Right ventricle myocardium superior (tissue), 1 donor: ENCODE data around the gene ODC1. TPM values are rescaled to one million over a fixed set of nuclear protein-coding genes. Genes with fewer than 3 reads are reported as not detected.
"Not testable (repeated sequence)": the region's sequence is repeated elsewhere in the genome, so short reads cannot be mapped to it uniquely, and the experiment has no call there.

ENCODE experiments used
- ATAC-seq: fragments of 200-7000 bp; cut with Tn5 transposase; one replicate; pipeline ENCODE4 v1.9.1; 2020; ENCODE audit warnings: mild to moderate bottlenecking; ENCODE audit not compliant: poor library complexity
- DNase-seq: peaks from one replicate; pipeline ENCODE4 v3.0.0-alpha.2; 2020
- intact Hi-C: fragments of 100-400 bp; cut with DNase I; formaldehyde crosslinking; loops from one replicate; pipeline ENCODE4 v1.11.2; 2022
- long read RNA-seq: library from polyadenylated mRNA; unstranded; transcript quantifications from one replicate; pipeline ENCODE4 v2.0.0, GENCODE V29; 2021
- total RNA-seq: library from RNA; stranded (reverse); fragmentation: NEBNext Ultra II Directional; extraction: Animal tissue kit (Norgen Biotek cat#: 25700); gene quantifications from one replicate; pipeline ENCODE4 v1.2.1, GENCODE V29; 2021
- donor health status: DM: no; HTN: yes; CAD: no; lungs with severe emphysema.

Gene ODC1
- total RNA-seq = 33.2 TPM
- long read RNA-seq, transcript ODC1-201 (12 exons, 2,653 nt) = major isoform, 243 of 256 reads
- long read RNA-seq, partial matches to known transcripts = 6 of 256 reads
- long read RNA-seq, other reads (novel, unspliced or antisense) = 7 of 256 reads

DNA sequence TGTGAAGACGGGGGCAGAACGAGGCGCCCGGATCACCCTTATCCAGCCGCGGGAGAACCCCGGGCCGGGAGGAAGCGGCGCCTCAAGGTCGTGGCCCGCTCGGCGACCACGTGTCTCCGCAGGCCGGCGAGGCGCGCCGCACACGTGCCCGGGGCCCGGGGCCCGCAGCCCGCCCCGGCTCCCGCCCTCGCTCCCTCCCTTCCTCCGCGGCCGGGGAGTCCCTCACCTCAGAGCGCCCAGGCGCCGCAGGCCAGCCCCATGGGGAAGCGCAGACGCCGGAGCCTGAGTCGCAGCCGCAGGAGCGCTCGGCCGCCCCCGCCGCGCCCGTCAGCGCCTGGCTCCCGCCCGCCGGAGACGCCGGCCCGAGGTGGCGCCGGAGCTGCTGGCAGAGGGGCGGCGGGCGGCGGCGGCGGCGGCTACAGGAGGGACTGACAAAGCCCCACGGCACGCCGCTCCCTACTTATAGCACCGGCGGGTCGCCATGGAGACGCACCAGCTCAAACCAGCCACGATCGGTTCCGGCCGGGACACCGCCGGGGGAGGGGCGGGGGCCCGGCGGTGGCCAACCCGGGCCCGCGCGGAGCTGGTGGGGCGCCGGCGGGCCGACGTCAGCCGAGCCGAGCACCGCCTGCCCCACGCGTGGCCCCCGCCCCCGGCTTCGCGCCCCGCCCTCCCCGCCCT is at the start of gene ODC1:
TSS of gene ODC1 (minus strand) at position 433 of the 681 bp plus-strand sequence. CDS start 3,295 bp downstream, outside the sequence.
- DNase-seq = peak; percentile 97
- peak; percentile 92 for ATAC-seq
- intact Hi-C loops = loop anchor here (5.0 kb wide), 1 partner anchor 219 kb away; no protein-coding TSS in a partner anchor

GRCh38 chr2:10497797-10498251 is 49.7 kb upstream of the ODC1 start:
- ATAC-seq (peak; percentile 72), DNase-seq (peak; percentile 51)
- intact Hi-C loops = no loop called here

DNA sequence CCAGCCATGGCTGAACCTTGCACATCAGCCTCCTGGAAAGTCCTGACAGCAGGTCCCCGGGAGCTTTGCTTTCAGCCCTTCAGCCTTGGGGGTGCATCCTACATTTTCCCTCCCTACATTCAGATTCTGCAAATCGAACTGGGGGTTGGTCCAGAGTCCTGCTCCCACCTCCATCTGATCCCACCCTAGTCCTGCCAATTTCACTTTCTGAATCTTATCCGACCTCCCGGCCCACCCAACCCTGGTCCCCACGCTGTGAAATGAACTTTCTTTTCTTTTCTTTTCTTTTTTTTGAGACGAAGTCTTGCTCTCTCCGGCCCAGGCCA is 47.8 kb upstream of the ODC1 start:
- ATAC-seq (no peak), DNase-seq (no peak)
- intact Hi-C loops = no loop called here

DNA sequence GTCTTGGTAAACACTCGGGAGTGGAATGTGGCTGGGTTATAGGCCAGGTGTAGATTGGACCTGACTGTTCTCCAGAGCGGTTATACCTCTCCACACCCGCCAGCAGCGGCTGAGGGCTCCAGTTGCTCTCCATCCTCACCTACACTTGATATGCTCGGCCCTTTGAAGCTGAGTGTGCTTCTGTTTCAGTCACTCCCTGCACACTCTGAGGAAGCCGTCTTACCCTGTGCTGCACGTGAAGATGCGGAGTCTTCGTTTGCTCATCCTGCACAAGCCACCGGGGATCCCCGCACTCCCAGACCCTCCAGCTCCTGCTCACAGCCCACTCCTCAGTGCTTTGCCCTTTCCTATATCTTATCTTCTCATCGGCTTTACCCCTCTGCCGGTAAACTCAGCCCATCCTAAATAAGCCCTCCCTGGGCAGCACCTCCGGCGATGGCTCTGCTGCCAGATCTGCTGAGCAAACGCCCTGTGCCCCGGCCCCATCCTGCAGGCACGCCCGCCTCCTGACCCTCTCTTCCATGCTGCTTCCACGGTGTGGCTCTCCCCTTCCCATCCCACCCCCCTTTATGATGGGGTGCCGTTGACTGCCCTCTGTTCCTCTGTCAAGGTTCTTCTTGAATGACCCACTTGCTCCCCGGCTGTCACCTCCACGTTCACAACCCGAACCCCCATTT is 47.3 kb upstream of the ODC1 start:
- ATAC-seq (no peak), DNase-seq (no peak)
- intact Hi-C loops = no loop called here

DNA sequence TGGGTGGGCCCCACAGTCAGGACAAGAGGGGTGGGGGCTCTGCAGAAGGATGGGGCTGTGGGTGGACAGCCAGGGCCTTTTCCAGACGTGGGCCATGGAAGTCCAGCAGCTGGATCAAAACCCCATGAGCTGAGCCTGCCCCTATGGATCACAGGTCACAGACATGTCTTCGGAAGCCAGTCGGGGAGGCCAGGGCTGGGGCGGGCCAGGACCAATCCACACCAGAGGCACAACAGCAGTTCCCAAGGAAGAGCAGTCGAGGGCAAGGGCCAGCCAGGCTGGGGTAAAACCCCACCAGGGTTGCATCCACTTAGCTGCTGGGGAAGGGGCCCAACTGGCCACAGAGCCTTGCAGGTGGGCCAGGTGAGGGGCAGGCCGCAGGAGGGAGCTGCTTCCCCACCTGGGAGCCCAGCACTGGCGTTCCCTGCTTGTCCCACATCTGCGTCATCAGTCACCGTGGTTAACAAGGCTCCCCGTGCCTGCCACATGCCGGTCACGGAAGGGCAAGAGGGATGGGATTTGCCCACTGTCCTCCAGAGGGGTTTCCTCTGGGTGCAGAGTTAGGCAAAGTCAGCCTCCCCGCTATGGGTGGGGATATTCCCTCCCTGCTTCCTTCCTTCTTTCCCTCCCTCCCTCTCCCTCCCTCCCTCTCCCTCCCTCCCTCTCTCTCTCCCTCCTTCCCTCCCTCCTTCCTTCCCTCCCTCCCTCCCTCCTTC is 46.4 kb upstream of the ODC1 start:
- DNase-seq (no peak), ATAC-seq (no peak)
- intact Hi-C loops = no loop called here

GRCh38 chr2:10493634-10494281 is 45.6 kb upstream of the ODC1 start:
- intact Hi-C loops = no loop called here
- ATAC-seq = no peak
- no peak for DNase-seq

- ATAC-seq = no peak
- DNase-seq = no peak
- intact Hi-C loops = no loop called here
These were observed 45.0 kb upstream of the ODC1 start for GRCh38 chr2:10493075-10493633.

GRCh38 chr2:10490806-10491291 is 42.7 kb upstream of the ODC1 start:
- DNase-seq (no peak), ATAC-seq (no peak)
- intact Hi-C loops = no loop called here

GRCh38 chr2:10489842-10490555 is 41.9 kb upstream of the ODC1 start:
- intact Hi-C loops = no loop called here
- DNase-seq (no peak), ATAC-seq (no peak)

- intact Hi-C loops, DNase-seq, ATAC-seq: not testable (repeated sequence)
These were observed 40.0 kb upstream of the ODC1 start for GRCh38 chr2:10488142-10488541.

- DNase-seq, ATAC-seq, intact Hi-C loops: not testable (repeated sequence)
These were observed 39.6 kb upstream of the ODC1 start for GRCh38 chr2:10487741-10488104.

GRCh38 chr2:10487081-10487740 is 39.1 kb upstream of the ODC1 start:
- intact Hi-C loops = no loop called here
- no peak for DNase-seq
- ATAC-seq = no peak

GRCh38 chr2:10486601-10487079 is 38.5 kb upstream of the ODC1 start:
- intact Hi-C loops = no loop called here
- ATAC-seq (no peak), DNase-seq (no peak)

- DNase-seq (no peak), ATAC-seq (no peak)
- intact Hi-C loops = no loop called here
These were observed 38.0 kb upstream of the ODC1 start for GRCh38 chr2:10486091-10486490.

DNA sequence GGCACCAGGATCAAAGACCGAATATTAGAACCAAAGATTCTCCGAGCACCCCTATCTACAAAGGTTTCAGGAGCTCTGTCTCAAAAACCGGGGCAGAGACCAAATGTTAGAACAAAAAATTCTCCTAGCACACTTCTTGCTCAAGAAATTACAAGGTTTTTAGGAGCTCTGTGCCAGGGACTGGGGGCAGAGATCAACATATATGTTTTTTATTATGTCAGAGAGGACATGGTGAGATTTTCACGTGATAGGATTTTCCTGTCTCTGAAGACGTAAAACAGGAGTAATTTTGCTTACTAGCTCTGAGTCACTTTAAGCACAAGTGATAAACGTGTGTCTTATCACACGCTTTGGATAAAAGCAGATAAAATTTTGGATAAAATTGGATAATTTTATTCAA is 34.8 kb upstream of the ODC1 start:
- ATAC-seq = no peak
- no peak for DNase-seq
- intact Hi-C loops = no loop called here

DNA sequence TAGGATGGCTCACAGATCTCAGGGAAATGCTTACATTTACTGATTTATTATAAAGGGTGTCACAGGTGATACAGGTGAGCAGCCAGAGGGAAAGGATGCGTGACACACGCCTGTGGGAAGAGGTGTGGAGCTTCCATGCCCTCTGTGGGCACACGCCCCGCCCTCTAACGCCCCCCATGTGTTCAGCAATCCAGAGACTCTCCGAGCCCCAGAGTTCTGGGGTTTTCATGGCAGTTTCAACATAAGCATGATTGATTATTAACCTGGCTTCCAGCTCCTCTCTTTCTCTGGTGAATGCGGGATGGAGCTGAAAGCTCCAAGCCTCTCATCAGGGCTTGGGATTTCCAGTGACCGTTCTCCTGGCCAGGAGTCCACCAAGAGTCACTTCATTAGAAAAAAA is 34.3 kb upstream of the ODC1 start:
- intact Hi-C loops = no loop called here
- ATAC-seq = no peak
- no peak for DNase-seq

DNA sequence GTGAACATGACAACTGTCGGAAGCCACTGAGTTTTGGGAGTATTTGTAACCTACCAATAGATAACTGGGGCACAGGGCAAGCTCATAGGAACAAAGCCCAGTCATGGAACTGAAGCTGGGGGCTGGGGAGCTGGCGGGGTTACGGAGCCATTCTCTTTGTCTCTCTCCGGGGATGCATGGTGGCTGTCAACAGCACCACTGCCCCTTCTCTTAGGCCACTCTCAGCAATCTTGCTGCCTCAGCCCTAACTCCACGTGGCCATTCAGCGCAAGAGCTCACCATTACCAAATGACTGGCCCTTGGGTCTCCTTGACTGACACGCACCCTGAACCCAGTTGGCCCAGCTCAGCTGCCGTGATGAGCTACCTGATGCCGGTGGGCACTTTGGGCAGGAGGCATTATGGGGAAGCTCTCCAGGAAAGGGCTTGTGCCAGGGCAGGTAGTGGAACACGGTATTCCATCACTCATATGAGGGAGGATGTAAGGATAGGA is 33.6 kb upstream of the ODC1 start:
- DNase-seq = no peak

More for the DNA sequence above, 33.6 kb upstream of the ODC1 start:
- intact Hi-C loops = no loop called here
- no peak for ATAC-seq
